Iris pigment epithelial cell (primary cell): ENCODE results near the gene ISCU.
A peak's percentile ranks its signal among the peaks of the same experiment; 100 is the strongest.

Experiments used
- DNase-seq: peaks from one replicate; pipeline ENCODE4 v3.0.0-alpha.2; 2011; ENCODE audit warnings: low read depth

ISCU gene

DNA sequence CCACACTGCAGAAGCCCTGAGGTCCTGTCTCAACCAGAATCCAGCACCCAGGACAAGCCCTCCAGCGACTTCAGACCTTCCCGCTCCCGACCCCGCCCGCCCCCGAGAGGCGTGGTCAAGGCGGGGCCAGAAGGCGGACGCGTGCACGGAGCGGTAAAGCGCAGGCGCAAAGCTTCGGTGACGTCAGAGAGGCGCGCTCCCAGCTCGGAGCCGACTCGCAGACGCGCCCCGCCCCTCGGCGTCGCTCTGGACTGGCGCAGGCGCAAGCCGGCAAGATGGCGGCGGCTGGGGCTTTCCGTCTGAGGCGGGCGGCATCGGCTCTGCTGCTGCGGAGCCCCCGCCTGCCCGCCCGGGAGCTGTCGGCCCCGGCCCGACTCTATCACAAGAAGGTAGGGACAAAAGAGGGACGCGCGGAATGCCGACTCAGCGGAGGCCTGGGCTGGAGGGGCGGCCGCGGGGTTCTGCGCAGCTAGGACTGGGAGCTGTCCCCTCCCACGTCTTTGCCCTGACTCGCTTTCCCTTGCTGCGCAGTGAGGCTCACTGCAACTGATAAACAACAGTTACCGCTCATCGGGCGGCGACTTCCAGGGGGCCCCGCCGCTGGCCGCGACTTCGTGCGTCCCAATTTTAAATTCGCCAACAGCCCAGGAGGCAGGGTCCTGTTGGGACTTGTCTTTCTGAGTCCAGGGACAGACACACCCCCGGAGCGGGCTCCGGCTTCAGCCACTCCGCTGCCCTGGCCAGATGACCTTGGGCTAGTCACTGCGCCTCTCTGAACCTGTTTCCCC, at the start of gene ISCU:
TSS of gene ISCU (plus strand) at position 249 of the 788 bp plus-strand sequence. CDS start at position 276, 27 bp downstream.
- peak; percentile 96 for DNase-seq

DNA sequence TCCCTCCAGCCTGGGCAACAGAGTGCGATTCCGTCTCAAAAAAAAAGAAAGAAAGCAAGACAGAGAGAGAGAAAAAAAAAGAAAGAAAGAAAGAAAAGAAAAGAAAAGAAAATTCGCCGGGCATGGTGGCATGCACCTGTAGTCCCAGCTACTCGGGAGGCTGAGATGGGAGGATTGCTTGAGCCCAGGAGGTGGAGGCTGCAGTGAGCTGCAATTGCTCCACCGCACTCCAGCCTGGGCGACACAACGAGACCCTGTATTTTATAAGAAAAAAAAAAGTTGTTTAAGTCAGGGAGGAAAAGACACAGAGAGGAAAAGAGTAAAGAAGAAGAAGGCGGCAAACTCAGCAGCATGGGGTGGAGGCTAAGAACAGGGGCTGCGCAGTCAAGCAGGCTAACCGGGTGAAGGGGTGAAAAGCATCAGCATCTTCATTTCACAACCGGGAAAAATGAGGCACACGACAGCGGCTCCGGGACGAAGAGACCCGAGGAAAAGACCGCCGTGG, 47.9 kb upstream of the ISCU start:
- no peak for DNase-seq

DNA sequence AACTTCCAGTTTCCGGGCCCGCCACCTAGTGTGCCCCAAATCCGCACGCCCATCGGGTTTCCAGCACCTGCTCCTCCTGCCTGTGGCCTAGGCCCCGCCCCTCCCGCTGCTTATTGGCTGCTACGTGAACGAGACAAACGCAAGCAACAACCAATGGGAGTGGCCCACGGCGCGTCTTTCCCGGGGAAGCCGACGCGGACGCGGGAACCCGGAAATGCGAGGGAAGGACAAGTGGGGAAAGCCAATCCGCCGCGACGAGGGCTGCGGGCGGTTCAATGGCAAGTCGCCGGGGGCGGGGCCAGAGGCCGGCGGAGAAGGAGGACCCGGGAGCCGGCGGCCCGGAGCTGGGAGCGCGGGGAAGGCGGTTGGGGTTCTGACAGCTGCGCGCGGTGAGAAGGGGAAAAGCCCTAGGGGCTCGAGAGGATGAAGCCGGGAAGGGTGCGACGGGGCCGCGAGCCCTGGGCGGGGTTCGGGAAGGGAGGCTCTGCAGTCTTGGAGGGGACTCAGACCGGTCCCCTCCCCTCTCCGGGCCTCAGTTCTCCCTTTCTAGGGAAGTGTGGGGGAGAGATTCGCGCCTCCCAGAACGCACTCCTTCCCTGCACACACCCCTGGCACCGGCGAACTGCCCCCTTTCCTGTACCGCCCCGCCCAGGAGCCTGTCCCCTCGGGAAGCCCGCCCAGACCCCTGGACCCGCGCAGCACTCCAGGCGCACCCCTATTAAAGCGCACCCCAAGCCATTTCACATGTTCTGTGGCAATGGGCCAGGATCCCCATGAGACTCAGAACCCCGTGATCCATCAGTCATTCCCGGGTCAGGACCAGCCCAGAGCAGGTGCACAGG, 47.2 kb upstream of the ISCU start, which contains the start of gene FICD:
TSS of gene FICD (plus strand) at position 305 of the 842 bp plus-strand sequence. CDS start 1,696 bp downstream, outside the sequence.
- peak; percentile 98 for DNase-seq

- DNase-seq = no peak
Measured at GRCh38 chr12:108515916-108516315, 46.5 kb upstream of the ISCU start.

- DNase-seq = no peak
Measured at GRCh38 chr12:108516511-108517275, 45.7 kb upstream of the ISCU start.

DNA sequence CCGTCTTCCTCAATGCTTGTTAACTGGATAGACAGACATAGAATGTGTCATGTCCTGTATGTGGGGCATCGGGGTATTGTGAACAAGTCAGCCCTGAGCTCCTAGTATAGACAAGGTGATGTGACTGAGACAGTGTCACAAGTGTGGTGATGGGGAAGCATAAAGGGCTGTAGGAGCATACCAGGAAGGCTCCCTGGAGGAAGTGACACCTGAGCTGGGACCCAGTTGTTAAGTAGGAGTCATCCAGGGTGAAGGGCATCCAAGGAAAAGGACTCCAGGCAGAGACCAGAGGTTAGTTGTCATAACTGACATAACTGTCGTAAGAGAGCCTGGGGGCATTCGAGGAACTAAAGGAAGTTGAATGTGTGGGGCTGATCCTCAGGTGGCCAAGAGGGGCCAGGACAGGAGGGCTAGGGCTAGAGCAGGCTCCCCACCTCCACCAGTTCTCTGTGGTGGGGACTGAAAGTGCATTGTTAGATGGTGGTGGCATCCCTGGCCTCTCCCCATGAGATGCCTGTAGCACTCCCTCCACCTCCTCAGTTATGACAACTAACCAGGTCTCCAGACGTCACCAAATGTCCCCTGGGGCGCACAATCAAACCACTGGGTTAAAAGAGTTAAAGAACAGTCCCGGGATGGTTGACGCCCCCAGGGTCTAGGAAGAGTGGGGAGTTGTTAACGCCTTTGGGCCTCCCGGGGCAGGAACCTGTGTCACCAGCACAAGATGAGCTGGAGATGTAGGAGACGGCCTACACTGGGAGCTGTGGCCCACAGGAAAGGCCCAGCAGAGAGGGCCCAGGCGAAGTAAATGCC, 44.9 kb upstream of the ISCU start:
- no peak for DNase-seq

GRCh38 chr12:108518101-108518715, 44.2 kb upstream of the ISCU start:
- DNase-seq = no peak

- DNase-seq = no peak
Measured at GRCh38 chr12:108518716-108519496, 43.5 kb upstream of the ISCU start.

DNA sequence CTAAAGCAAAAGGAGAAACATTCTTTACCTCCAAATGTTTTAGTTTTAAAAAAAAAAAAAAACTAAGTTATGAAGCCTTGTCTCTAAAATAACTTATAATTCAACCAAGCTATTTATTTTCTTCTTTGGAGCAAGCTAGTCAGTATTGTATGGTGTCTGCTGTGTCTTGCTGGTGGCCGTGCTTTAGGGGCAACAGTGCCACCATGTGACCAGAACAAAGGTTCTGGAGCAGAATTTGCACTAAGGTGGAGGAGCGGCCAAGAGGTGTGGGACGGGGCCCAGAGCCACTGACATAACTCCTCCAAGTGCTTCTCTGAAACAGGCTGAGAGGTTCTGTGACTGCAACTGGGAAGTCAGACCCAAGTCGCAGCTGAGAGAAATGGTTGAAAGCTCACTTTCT, 42.8 kb upstream of the ISCU start:
- no peak for DNase-seq

GRCh38 chr12:108523365-108523764, 39.0 kb upstream of the ISCU start:
- DNase-seq = no peak

DNA sequence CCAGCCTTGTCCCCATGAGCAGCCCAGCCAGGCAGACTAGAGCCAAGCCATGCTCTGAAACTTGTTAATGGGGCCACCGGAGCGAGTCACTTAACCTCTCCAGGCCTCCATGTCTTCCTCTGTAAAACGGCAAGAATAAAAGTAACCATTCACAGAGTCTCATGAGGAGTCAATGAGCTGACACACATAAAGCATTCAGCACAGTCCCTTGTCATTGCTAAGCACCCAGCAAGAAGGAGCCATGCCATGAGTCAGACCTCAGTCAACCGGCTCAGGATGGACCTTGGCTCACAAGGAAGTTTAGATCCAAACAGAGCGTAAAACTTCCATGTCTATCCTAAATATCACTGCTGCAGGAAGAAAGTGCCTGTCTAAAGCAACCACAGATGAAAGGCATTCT, 36.7 kb upstream of the ISCU start:
- DNase-seq = peak; percentile 41

GRCh38 chr12:108526482-108527165, 35.8 kb upstream of the ISCU start:
- DNase-seq = peak; percentile 52

DNA sequence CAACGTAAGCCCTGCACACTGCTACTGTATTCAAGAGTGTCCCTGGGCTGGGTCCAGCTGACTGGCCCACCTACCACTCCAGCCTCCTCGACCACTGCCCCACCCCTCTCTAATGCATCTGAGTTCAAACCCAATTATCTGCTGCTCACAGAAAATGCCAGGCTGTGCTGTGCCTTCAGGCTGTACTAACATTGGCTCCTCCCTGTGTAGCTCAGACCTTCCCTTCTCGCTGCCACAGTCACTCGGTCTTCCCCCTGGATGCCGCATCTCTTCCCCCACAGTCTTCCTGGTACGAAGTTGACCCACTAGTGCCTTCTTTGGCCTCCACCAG, 35.3 kb upstream of the ISCU start:
- no peak for DNase-seq

DNA sequence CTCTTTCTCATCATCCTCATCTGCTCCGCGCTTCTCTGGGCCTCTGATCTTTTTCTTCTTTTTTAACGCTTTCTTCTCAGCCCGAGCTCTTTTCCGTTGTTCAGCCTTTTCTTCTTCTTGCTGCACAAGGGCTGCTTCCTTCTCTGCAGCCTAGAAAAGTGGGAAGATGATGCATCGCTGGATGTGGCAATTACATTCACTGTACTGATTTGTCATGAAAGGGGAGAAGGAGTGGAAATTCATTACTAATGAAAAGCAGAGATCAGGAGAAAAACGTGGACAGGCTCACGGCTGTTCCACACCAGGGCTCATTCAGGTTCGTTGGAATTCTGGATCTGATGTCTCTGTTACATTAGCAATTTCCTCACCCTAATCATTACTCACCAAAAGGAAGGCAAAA, 32.2 kb upstream of the ISCU start:
- DNase-seq = no peak

DNA sequence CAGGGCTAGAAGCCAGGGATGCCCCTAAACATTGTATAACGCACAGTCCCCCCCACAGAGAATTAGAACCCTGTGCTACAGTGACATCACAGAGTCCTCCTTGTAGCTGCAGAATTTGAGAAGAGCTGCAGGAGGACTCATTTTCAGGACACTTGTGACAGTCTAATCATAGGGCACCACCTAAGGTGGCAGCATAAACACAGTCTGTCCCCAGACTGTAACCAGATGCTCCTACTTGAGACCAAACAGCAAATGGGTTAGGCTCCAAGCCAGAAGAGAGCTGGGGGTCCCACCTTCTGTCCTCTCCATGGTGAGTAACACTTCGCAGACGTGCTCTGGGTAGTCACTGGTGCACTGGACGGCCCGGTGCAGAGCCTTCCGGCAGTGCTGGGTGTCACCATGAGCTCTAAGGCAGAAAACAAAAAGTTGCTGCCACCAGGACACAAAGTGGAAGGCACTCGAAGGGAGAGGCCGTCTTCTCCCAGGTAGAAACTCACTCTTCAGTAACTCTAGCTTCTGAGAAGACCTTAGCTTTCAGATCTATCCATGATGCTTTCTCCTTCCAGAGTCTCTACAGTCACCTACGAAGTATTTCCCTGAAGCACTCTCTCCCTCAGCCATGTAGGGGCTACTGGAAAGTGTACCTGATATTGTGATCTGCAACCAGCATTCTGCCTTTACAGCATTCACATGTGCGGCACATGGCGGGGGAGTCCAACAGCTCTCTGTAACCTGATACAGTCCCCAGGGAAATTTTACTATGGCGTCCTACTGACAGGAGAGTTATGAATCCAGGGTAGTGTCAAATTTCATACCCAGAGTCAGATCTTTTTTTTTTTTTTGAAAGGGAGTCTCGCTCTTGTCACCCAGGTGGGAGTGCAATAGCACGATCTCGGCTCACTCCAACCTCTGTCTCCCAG, 30.2 kb upstream of the ISCU start:
- peak; percentile 45 for DNase-seq

GRCh38 chr12:108538146-108538545, 24.2 kb upstream of the ISCU start:
- no peak for DNase-seq

DNA sequence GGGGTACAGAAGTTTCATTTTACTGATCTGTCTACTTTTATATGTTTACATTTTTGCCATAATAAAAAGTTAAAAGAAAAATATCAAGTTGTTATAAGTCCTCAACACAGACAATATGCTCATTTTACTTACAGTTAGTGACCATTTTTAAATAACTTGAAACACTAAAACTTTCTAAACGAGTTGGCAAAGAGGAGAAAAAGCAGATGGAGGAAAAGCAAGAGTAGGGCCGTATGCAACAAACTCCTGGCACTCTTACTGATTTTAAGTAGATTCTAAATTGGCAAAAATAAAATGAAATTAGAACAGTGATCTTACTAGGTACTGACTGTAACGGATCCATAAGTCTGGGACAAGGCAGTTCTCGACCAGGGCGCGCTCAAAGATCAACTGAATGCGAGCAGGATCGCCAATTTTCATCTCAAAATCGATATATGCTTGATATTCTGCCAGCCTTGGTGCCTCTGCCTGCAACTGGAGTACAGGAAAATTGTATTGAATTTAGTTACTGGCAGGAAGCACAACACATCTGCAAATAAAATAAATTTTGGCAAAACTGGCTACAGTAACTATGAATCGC, 23.7 kb upstream of the ISCU start:
- DNase-seq = no peak

GRCh38 chr12:108542320-108542719, 20.1 kb upstream of the ISCU start:
- DNase-seq = no peak
